Left ventricle myocardium inferior (tissue), 1 donor: ENCODE results near the gene NSUN6. TPM values are rescaled to one million over a fixed set of nuclear protein-coding genes. Genes with fewer than 3 reads are reported as not detected.

Experiments used
- DNase-seq: peaks from one replicate; pipeline ENCODE4 v3.0.0-alpha.2; 2020
- H3K27ac ChIP-seq: fragments of 200-600 bp; replicated peaks from 2 replicates; pipeline ENCODE4 v1.8.0; 2021
- H3K27me3 ChIP-seq: fragments of 200-600 bp; 2 replicates; pipeline ENCODE4 v1.8.0; 2021; ENCODE audit warnings: low read depth
- H3K36me3 ChIP-seq: fragments of 200-600 bp; 2 replicates; pipeline ENCODE4 v1.8.0; 2021
- H3K4me1 ChIP-seq: fragments of 200-600 bp; 2 replicates; pipeline ENCODE4 v1.8.0; 2021
- H3K4me3 ChIP-seq: fragments of 200-600 bp; 2 replicates; pipeline ENCODE4 v1.8.0; 2021; ENCODE audit warnings: mild to moderate bottlenecking, moderate library complexity
- H3K9me3 ChIP-seq: fragments of 200-600 bp; replicated peaks from 2 replicates; pipeline ENCODE4 v1.8.0; 2021
- CTCF ChIP-seq: fragments of 200-600 bp; IDR thresholded peaks from 2 replicates; pipeline ENCODE4 v1.8.0; 2021; ENCODE audit warnings: antibody characterized with exemption, mild to moderate bottlenecking, borderline replicate concordance
- intact Hi-C: fragments of 100-400 bp; cut with micrococcal nuclease; formaldehyde crosslinking; loops from one replicate; pipeline ENCODE4 v1.11.0; 2022
- total RNA-seq: library from RNA; stranded (reverse); fragmentation: NEBNext Ultra II Directional; extraction: Animal tissue kit (Norgen Biotek cat#: 25700); gene quantifications from one replicate; pipeline ENCODE4 v1.2.1, GENCODE V29; 2021
- donor health status: DM: no; HTN: yes; CAD: no; lungs with severe emphysema.

Gene NSUN6
- total RNA-seq, 1 donor from 2014 or later: 7.9 TPM

GRCh38 chr10:18665815-18666558 lies 14.6 kb upstream of the NSUN6 start:
- no peaks in the 10 kb centered on the region for H3K9me3 ChIP-seq
- H3K4me3 ChIP-seq: no peak overlapping the region
- no peak overlapping the region for H3K27ac ChIP-seq
- H3K36me3 ChIP-seq: peaks cover 37% of the 10 kb centered on the region
- no peaks in the 10 kb centered on the region for H3K27me3 ChIP-seq
- intact Hi-C loops: no loop called here
- H3K4me1 ChIP-seq: peaks cover 56% of the 10 kb centered on the region
- TF ChIP-seq CTCF: no peak
- no peak for DNase-seq

- Histone ChIP-seq H3K27me3 (no peaks in the 10 kb centered on the region), H3K4me1 (peaks cover 66% of the 10 kb centered on the region), H3K36me3 (peaks cover 27% of the 10 kb centered on the region), H3K4me3 (no peak overlapping the region), H3K27ac (no peak overlapping the region), H3K9me3 (no peaks in the 10 kb centered on the region)
- TF ChIP-seq CTCF: no peak
- no peak for DNase-seq
- intact Hi-C loops: no loop called here
Measured at GRCh38 chr10:18664841-18665478, 13.6 kb upstream of the NSUN6 start.

GRCh38 chr10:18660816-18661431 lies 9.5 kb upstream of the NSUN6 start:
- peak overlapping the region; percentile 92 for H3K4me3 ChIP-seq
- H3K27me3 ChIP-seq: no peaks in the 10 kb centered on the region
- H3K9me3 ChIP-seq: no peaks in the 10 kb centered on the region
- no peak for TF ChIP-seq CTCF
- no peak for DNase-seq
- peaks cover 69% of the 10 kb centered on the region for H3K4me1 ChIP-seq
- no peaks in the 10 kb centered on the region for H3K36me3 ChIP-seq
- intact Hi-C loops: no loop called here
- peak overlapping the region; percentile 0 for H3K27ac ChIP-seq

- no peak for DNase-seq
- Histone ChIP-seq H3K36me3 (no peaks in the 10 kb centered on the region), H3K4me3 (peak overlapping the region; percentile 92), H3K27ac (peak overlapping the region; percentile 97), H3K9me3 (no peaks in the 10 kb centered on the region), H3K27me3 (no peaks in the 10 kb centered on the region), H3K4me1 (peaks cover 59% of the 10 kb centered on the region)
- no peak for TF ChIP-seq CTCF
- intact Hi-C loops: no loop called here
Measured at GRCh38 chr10:18659819-18660535, 8.6 kb upstream of the NSUN6 start.

- Histone ChIP-seq H3K9me3 (no peaks in the 10 kb centered on the region), H3K27me3 (no peaks in the 10 kb centered on the region), H3K36me3 (no peaks in the 10 kb centered on the region), H3K4me3 (peak within 1 kb of the TSS; percentile 92), H3K4me1 (peaks cover 55% of the 10 kb centered on the region), H3K27ac (peak within 1 kb of the TSS; percentile 97)
- TF ChIP-seq CTCF: no peak
- DNase-seq: peak; percentile 99
- intact Hi-C loops: no loop called here
Measured at GRCh38 chr10:18659125-18659818, 7.9 kb upstream of the NSUN6 start, which contains the start of gene ARL5B. TSS of gene ARL5B (plus strand) at chr10:18659431. CDS start at chr10:18659638, 207 bp downstream.
